ENCODE results near the gene KLHL24. TPM values are rescaled to one million over a fixed set of nuclear protein-coding genes. Genes with fewer than 3 reads are reported as not detected.

Gene KLHL24
- 31.6 and 33.9 TPM in 2 replicates for total RNA-seq

GRCh38 chr3:183635431-183636220, at the start of gene KLHL24:
Gene KLHL24 (plus strand): TSS chr3:183635623. CDS start chr3:183650357, 14,734 bp downstream.
- intact Hi-C loops (cut with micrococcal nuclease): loop anchor here (1.0 to 5.0 kb wide), 13 partner anchors 43 to 727 kb away; partner anchors contain the start of genes ALG3, AP2M1, CLCN2 and EEF1AKMT4
- H3K4me3 Mint-ChIP-seq: peak within 1 kb of the TSS; percentile 92
- H3K27ac Mint-ChIP-seq: peak within 1 kb of the TSS; percentile 92
- TF ChIP-seq CTCF (IDR thresholded peaks at IDR 0.05): no peak
- POLR2A ChIA-PET: interaction anchor here (0.7 to 3.2 kb wide), 16 partner anchors 10 to 550 kb away, joined by 3 to 39 read pairs (median 5); partner anchors contain the start of genes ABCF3, KLHL6 and YEATS2
- DNase-seq (peak; percentile 83), ATAC-seq (ENCODE audit: low read depth) (peak; percentile 73)
- H3K36me3 Mint-ChIP-seq (ENCODE audit: low read depth): peaks cover 6% of the 10 kb centered on the region
- H3K27me3 Mint-ChIP-seq: no peaks in the 10 kb centered on the region
- H3K9me3 Mint-ChIP-seq: no peaks in the 10 kb centered on the region
- H3K4me1 Mint-ChIP-seq: peaks cover 27% of the 10 kb centered on the region
- CTCF ChIA-PET: interaction anchor here (0.8 to 3.1 kb wide), 2 partner anchors 21 to 166 kb away, joined by 3 to 15 read pairs; no protein-coding TSS in a partner anchor

GRCh38 chr3:183586477-183586876, 48.9 kb upstream of the KLHL24 start:
- Mint-ChIP-seq H3K9me3 (no peaks in the 10 kb centered on the region), H3K4me3 (no peak overlapping the region), H3K27me3 (peaks cover 2% of the 10 kb centered on the region), H3K4me1 (peaks cover 43% of the 10 kb centered on the region), H3K36me3 (ENCODE audit: low read depth) (no peaks in the 10 kb centered on the region), H3K27ac (no peak overlapping the region)
- intact Hi-C loops (cut with micrococcal nuclease): no loop called here
- ChIA-PET POLR2A (interaction anchor here (1.3 kb wide), 1 partner anchor 10 kb away, joined by 5 read pairs; no protein-coding TSS in a partner anchor), CTCF (interaction anchor here (1.4 kb wide), 1 partner anchor 10 kb away, joined by 3 read pairs; no protein-coding TSS in a partner anchor)
- ATAC-seq (ENCODE audit: low read depth) (peak; percentile 47), DNase-seq (no peak)
- no peak for TF ChIP-seq CTCF (IDR thresholded peaks at IDR 0.05)

GRCh38 chr3:183587336-183587735, 48.1 kb upstream of the KLHL24 start:
- Mint-ChIP-seq H3K27me3 (peaks cover 2% of the 10 kb centered on the region), H3K9me3 (no peaks in the 10 kb centered on the region), H3K4me3 (peak overlapping the region; percentile 12), H3K27ac (peak overlapping the region; percentile 13), H3K36me3 (ENCODE audit: low read depth) (no peaks in the 10 kb centered on the region), H3K4me1 (peaks cover 50% of the 10 kb centered on the region)
- CTCF ChIA-PET: interaction anchor here (1.4 kb wide), 1 partner anchor 11 kb away, joined by 3 read pairs; no protein-coding TSS in a partner anchor
- intact Hi-C loops (cut with micrococcal nuclease): no loop called here
- no peak for TF ChIP-seq CTCF (IDR thresholded peaks at IDR 0.05)
- ATAC-seq (ENCODE audit: low read depth) (no peak), DNase-seq (no peak)
- POLR2A ChIA-PET: interaction anchor here (0.5 to 1.0 kb wide), 2 partner anchors 32 to 44 kb away, joined by 5 read pairs; partner anchors contain the start of gene KLHL6

GRCh38 chr3:183590442-183590841, 45.0 kb upstream of the KLHL24 start:
- H3K4me3 Mint-ChIP-seq: peak overlapping the region; percentile 28
- H3K27ac Mint-ChIP-seq: no peak overlapping the region
- H3K9me3 Mint-ChIP-seq: no peaks in the 10 kb centered on the region
- no peak for DNase-seq
- peaks cover 56% of the 10 kb centered on the region for H3K4me1 Mint-ChIP-seq
- H3K36me3 Mint-ChIP-seq (ENCODE audit: low read depth): no peaks in the 10 kb centered on the region
- ChIA-PET POLR2A (no interaction called here), CTCF (interaction anchor here (1.1 to 3.1 kb wide), 2 partner anchors 49 to 111 kb away, joined by 4 to 8 read pairs; no protein-coding TSS in a partner anchor)
- no peak for ATAC-seq (ENCODE audit: low read depth)
- TF ChIP-seq CTCF (IDR thresholded peaks at IDR 0.05): no peak
- intact Hi-C loops (cut with micrococcal nuclease): loop anchor here (5.0 to 10.0 kb wide), 3 partner anchors 63 to 174 kb away; partner anchors contain the start of gene YEATS2
- H3K27me3 Mint-ChIP-seq: peaks cover 3% of the 10 kb centered on the region

All from activated B cell treated with CpG ODN at 0.5 μM for 24 hours (primary cell).